ENCODE results near the gene CCDC71. TPM values are rescaled to one million over a fixed set of nuclear protein-coding genes. Genes with fewer than 3 reads are reported as not detected.

CCDC71 gene
- 20.9 TPM for polyA plus RNA-seq (2013, experiment 1 of 2; ENCODE audit: insufficient read length)
- polyA plus RNA-seq (2013, experiment 2 of 2; ENCODE audit: insufficient read length), result 21.4 TPM

DNA sequence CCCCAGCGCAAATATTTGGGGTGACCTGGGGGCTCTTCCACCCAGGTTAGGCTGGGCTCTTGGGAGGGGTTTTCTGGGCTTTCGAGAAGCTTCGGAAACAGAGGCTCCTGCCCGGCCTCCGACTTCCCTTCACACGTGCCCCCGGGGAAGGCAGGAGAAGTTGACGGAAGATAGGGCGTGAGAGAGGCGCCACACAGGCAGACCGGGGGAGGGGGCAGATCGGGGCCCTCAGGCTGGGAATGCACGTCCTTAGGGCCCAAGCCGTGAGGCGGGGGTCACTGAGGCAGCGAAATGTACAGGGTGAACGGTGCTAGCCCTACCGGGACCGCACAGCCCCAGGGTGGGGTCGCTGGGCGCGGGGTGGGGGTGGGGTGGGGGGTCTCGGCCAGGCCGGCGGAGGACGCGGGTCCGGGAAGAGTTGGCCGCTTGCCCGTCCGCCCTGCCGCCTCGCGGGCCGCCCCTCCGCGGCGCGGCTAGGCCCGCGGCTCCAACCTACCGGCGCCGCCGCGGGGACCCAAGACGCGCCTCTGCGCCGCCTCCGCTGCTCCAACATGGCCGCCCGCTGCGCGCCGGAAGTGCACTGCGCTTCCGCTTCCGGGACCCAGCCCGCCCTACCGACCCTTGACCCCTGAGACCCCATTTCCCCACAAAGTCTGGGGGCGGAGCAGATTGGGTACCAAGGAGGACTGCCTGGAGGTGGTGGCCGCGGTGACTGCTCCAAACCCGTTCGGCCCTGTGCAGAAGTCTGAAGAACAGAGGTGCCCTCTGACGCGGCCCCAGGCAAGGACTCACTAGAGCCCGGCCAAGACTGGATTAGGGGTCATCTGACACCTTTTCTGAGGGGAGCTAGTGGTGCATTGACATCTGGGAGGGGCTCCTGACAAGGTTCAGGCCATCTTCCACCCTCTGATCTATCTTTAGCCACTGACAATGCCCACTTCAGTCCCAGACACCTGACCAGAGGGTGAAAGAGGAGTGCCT lies at the start of gene CCDC71:
CCDC71 (minus strand) TSS at position 561 of the 981 bp plus-strand sequence. CDS start 2,123 bp downstream, outside the sequence.
- peak; percentile 74 for DNase-seq

GRCh38 chr3:49213998-49214397 lies 47.9 kb upstream of the CCDC71 start:
- DNase-seq, result no peak

DNA sequence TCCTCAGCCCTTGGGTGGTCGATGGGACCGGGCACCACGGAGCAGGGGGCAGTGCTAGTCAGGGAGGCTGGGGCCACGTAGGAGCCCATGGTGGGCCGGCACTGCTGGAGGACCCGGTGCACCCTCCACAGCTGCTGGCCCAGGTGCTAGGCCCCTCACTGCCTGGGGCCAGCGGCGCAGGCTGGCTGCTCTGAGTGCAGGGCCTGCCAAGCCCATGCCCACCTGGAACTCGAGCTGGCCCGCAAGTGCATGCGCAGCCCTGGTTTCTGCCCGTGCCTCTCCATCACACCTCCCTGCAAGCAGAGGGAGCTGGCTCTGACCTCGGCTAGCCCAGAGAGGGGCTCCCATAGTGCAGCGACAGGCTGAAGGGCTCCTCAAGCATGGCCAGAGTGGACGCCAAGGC lies 47.4 kb upstream of the CCDC71 start:
- no peak for DNase-seq

DNA sequence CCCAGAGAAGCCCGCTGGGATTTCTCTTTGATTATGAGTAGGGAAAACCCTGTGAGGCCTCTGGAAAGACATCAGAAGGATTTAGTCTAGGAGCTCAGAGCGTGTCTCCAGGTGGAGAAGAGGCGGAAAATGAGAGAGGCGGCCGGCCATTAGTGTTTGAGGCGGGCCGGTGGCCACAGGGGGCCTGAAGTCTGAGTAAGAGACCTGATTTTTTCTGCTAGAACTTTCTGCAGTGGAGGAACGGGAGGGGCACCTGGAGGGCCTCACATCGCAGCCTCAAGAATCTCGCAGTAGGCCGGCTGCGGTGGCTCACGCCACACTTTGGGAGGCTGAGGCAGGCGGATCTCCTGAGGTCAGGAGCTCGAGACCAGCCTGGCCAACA lies 33.8 kb upstream of the CCDC71 start:
- DNase-seq, result no peak

- DNase-seq, result peak; percentile 87
Measured at GRCh38 chr3:49199239-49199899, 33.2 kb upstream of the CCDC71 start.

DNA sequence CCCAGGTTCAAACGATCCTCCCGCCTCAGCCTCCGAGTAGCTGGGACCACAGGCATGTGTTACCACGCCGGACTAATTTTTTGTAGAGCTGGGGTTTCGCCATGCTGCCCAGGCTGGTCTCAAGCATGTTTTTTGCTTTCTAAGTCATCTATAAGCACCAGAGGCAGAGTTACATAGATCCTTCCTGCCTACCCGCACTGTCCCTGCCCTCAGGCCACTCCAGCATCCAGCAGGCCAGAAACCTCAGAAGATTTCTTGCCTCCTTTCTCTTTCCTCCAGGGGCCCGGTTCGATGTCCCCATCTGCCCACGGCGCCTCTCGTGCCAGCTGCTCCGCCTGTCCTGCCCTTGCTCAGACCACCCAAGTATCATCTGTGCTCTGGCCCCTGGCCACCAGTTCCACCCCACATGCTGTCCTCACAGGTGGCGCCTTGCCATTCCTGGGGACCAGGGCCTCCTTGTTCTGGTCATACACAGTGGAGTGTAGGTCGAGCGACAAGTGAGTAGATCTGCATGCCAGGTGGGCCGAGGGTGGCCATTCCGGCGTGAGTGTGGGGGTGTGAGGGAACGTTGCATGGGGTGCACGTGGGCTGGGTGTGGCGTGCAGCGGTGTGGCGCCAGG lies 32.6 kb upstream of the CCDC71 start:
- DNase-seq, result no peak

DNA sequence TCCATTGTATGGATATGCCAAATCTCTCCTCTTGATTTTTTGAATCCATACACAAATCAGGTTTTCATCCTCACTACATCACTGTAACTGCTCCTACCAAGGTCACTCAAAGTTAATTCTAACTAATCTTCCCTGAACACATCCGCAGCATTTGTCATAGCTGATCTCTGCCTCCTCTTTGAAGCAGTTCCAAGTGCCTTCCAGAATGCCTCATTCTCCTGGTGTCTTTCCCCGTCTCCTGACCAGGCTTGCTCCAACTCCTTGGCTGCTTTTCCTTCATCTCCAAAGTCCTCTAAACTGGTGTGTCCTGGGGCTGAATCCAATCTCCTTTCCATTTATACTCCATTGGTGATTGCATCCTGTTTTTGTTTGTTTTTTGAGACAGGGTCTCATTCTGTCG lies 32.0 kb upstream of the CCDC71 start:
- DNase-seq, result no peak

GRCh38 chr3:49191741-49192140 lies 25.6 kb upstream of the CCDC71 start:
- no peak for DNase-seq

DNA sequence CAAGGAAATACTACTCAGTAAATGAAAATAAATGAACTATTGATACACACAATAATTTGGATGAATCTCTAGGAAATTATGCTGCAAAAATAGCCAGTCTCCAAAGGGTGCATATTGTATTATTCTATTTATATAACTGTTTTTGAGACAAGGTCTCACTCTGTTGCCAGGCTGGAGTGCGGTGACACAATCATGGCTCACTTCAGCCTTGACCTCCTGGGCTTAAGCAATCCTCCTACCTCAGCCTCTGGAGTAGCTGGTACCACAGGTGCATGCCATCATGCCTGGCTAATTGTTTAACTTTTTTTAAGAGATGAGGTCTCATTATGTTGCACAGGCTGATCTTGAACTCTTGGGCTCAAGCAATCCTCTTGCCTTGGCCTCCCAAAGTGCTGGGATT lies 17.7 kb upstream of the CCDC71 start:
- no peak for DNase-seq

- no peak for DNase-seq
Measured at GRCh38 chr3:49182682-49183081, 16.6 kb upstream of the CCDC71 start.

GRCh38 chr3:49181351-49181750 lies 15.2 kb upstream of the CCDC71 start:
- DNase-seq, result no peak

DNA sequence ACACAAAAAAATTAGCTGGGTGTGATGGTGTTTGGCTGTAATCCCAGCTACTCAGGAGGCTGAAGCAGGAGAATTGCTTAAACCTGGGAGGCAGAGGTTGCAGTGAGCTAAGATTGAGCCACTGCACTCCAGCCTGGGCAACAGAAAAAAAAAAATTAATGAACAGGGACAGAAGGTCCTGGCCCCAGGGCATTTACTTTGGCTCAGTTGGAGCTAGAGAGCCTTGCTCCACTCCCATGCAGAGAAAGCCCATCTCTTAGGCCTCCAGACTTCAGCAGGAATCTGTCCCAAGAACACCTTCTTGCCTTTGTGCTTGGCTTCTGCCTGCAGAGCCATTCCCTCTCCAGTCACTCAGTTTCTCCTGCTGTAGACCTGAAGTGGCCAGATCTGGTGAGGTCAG lies 14.0 kb upstream of the CCDC71 start:
- DNase-seq, result no peak

DNA sequence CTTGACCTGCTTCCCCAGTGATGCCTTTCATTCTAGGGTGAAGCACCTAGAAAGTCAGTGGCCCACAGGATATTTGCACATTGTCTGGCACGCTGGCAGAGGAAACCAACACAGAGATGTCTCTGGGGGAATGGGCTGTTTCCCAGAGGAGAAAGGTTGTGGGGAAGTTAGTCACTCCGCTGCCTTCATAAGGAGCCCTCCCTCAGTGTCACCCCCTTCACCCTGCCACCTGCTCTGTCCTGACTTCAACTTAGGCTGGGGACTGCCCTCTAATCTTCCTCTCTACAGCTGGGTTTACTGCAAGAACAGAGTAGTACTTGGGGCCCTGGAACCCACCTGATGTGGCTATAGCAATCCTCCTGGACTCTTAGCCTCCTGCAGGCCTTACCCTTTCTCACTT lies 10.9 kb upstream of the CCDC71 start:
- DNase-seq, result no peak

DNA sequence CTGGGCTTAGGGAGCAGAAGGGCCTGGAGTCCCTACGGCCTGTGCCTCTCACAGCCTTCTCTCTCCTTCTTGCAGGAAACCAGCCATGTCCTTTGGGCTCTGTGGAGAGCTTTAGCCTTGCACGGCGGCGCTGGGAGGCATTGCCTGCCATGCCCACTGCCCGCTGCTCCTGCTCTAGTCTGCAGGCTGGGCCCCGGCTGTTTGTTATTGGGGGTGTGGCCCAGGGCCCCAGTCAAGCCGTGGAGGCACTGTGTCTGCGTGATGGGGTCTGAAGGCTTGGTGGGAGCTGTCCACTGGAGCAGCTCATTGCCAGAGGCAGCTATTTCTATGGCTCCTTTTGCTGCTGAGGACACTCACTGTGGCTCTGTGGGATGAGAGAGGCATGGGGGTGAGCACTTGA lies 9.4 kb upstream of the CCDC71 start:
- DNase-seq, result no peak

- no peak for DNase-seq
Measured at GRCh38 chr3:49174397-49174985, 8.4 kb upstream of the CCDC71 start.

DNA sequence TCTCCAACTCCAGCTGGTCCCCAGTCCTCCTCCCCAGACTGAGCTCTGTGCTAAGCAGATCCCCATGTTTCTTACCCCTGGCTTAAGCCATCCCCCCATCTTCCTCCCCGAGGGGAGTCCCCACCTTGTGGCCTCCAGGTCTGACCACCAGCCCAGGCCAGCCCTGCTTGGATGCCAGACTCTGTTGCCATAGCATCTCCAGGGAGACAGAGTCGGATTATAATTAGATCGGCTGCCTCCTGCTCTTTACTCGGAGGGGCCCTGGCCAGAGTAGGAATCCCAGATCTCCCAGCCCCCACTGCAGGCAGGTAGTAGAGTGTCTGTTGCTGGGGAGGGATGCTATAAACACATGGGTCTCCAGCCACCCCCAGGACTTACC lies 7.7 kb upstream of the CCDC71 start:
- no peak for DNase-seq

GRCh38 chr3:49173116-49173791 lies 7.1 kb upstream of the CCDC71 start:
- peak; percentile 33 for DNase-seq

DNA sequence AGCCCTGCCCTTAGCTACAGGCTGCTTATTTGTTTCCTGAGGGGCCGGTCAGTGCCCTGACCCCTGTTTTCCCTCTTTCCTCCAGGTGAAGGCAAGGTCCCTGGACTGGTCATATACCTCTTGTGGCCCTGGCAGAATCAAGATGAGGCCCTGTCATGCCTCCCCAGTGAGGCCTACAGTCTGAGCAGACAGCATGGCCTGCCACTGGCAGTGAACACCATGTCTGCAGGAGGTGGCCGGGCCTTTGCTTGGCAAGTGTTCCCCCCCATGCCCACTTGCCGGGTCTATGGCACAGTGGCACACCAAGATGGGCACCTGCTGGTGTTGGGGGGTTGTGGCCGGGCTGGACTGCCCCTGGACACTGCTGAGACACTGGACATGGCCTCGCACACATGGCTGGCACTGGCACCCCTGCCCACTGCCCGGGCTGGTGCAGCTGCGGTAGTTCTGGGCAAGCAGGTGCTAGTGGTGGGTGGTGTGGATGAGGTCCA lies 6.5 kb upstream of the CCDC71 start:
- no peak for DNase-seq

DNA sequence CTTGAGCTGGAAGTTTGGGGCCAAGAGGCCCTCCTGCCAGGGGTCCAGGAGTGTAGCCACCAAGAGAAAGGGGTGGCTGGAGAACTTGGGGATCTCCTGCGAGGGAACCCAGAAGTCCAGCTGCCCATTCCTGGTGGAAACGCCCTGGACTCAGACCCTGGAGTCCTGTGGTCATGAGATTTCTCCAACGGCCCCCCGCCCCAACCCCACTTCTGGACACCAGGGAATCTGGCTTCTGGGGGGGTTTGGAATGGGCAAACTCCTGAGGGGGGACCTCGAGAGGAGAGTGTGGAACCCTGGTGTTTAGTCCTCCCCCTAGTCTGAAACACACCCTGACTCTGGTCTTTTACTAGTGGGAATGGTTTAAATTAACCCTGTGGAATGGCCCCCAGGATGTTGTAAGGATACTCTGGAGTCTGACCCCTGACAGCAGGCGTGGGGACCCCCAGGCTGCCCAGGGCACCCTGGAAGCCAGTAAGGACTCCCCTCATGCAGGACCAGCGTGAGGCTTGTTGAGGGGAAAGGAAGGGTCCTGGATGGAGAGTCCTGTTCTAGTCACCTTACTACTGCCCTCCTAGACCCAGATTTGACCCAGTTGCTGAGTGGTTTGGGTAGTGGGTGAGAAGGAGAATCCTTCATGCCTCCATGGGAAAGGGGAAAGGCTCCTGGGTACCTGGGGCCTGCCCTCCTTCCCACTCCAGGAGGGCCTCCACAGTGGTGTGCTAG lies 5.8 kb upstream of the CCDC71 start:
- DNase-seq, result no peak

GRCh38 chr3:49171119-49171774 lies 5.1 kb upstream of the CCDC71 start, which contains the start of gene KLHDC8B:
Gene KLHDC8B, plus strand, starts transcription at chr3:49171598. Its CDS starts 1,172 bp downstream, at chr3:49172770.
- peak; percentile 83 for DNase-seq

- DNase-seq, result no peak
Measured at GRCh38 chr3:49170744-49171118, 4.6 kb upstream of the CCDC71 start.
